D721Med (cell line): Measurements from ENCODE around the gene DGKI.

ENCODE experiments used
- DNase-seq: peaks from one replicate; pipeline ENCODE4 v3.0.0; 2011; ENCODE audit warnings: low spot score; ENCODE audit not compliant: insufficient read length
- FAIRE-seq: peaks from 2 replicates; lab custom pipeline; 2011; peaks lifted over from hg19 to GRCh38; lab: Jason Lieb, UNC
- TF ChIP-seq, protein P1 (sequence below): IDR thresholded peaks from 2 replicates; pipeline ENCODE4 v1.5.1; 2012; ENCODE audit warnings: mild to moderate bottlenecking, control low read depth; ENCODE audit not compliant: insufficient read depth; ENCODE audit errors: missing control alignments

DGKI gene

GRCh38 chr7:137846827-137847567 lies at the start of gene DGKI:
Gene DGKI, minus strand, starts transcription at chr7:137846974.
- FAIRE-seq = no peak
- TF ChIP-seq, protein P1, sequence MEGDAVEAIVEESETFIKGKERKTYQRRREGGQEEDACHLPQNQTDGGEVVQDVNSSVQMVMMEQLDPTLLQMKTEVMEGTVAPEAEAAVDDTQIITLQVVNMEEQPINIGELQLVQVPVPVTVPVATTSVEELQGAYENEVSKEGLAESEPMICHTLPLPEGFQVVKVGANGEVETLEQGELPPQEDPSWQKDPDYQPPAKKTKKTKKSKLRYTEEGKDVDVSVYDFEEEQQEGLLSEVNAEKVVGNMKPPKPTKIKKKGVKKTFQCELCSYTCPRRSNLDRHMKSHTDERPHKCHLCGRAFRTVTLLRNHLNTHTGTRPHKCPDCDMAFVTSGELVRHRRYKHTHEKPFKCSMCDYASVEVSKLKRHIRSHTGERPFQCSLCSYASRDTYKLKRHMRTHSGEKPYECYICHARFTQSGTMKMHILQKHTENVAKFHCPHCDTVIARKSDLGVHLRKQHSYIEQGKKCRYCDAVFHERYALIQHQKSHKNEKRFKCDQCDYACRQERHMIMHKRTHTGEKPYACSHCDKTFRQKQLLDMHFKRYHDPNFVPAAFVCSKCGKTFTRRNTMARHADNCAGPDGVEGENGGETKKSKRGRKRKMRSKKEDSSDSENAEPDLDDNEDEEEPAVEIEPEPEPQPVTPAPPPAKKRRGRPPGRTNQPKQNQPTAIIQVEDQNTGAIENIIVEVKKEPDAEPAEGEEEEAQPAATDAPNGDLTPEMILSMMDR = no peak
- peak; percentile 40 for DNase-seq

- no peak for DNase-seq
- FAIRE-seq = no peak
- TF ChIP-seq, protein P1 = no peak
Observed at GRCh38 chr7:137895301-137896221, 48.8 kb upstream of the DGKI start.

- no peak for DNase-seq
- FAIRE-seq = no peak
- TF ChIP-seq, protein P1 = no peak
Observed at GRCh38 chr7:137893143-137893742, 46.5 kb upstream of the DGKI start.

DNA sequence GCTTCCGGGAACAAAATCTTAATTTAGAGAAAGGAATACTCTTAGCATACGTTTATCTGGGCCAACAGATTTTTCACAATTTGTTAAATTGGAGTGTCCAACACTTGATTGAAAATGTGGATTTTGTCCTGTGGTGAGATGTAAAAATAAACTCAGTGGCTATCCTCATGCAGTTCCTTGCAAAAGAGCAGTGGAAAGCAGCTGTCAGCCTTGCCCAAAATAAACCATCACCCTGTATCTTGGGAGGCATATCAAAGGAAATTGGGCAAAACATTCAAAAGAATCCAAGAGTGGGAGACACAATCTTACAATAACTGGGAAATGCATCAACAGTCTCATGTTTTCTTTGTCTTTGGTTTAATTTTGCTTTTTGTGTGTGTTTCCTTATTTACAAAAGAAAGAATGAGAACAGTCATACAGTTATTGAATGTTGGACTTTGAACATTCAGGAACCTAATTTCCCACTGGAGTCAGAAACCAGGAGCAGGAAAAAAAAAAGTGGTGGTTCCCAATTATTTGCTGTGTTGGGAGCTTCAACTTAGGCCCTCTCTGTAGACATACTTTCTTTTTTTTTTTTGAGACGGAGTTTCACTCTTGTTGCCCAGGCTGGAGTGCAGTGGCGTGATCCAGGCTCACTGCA lies 44.4 kb upstream of the DGKI start:
- no peak for DNase-seq
- no peak for FAIRE-seq
- TF ChIP-seq, protein P1 = no peak

GRCh38 chr7:137890449-137890921 lies 43.7 kb upstream of the DGKI start:
- no peak for FAIRE-seq

DNA sequence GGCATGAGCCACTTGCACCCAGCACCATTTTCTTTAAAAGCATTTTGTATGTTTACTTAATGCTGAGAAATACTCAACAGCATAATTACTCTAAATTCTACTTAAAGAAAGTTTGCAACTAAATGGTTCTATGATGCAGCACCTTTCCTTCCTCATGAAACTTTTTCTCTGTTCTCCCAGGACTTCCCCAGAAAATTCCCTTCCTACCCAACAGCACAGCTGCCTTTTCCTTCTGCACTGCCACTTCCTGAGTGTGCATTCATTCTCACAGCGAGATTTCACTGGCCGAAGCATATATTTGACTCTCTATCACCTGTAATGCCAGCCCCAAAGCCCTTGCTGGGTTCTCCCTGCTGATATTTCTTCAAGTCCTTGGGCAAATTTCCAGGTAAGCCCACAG lies 41.5 kb upstream of the DGKI start:
- DNase-seq (no peak), FAIRE-seq (no peak)
- TF ChIP-seq, protein P1 = no peak

More at GRCh38 chr7:137890449-137890921, 43.7 kb upstream of the DGKI start:
- DNase-seq = no peak
- TF ChIP-seq, protein P1 = no peak
